ENCODE data around the gene MSL1. TPM values are rescaled to one million over a fixed set of nuclear protein-coding genes. Genes with fewer than 3 reads are reported as not detected.

MSL1 gene
- total and polyA plus RNA-seq, 2 of the 13 experiments (the other 11 are each of a cell fraction or from before 2014, with no cell fraction given) = 63.8 to 88.5 TPM

DNA sequence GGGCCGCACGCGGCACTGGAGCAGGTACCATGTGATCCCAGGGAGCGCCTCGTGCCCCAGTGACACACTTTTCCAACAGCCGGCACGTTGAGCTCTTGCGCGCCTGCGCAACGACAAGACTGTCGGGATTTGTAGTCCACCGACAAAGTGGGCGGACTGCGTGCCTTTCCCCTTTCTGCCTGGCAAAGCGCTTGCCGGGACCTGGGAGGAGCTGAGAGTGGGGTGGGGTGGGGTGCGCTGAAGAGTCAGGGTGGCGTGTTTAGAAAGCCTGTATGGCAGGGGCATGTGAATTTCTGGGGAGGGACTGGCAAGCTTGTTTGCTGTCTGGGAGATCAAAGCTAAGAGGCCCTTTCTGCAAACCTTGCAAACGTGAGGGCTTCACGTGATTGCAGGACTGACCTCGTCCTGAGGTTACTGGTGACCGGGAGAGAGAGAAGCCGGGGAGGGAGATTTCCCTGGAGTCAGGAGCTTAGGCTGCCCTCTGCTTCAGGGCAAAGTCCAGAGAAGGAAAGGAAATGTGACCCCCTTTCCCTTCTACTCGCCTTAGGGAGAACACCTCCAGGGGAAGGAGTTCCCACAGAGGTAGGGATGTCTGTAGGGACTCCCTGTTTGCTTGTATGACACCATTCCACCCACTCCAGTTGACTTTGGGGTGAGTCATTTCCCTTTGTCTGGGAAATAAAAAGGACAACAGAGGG, 21.0 kb upstream of the MSL1 start (continued):
- peak; percentile 97 for TF ChIP-seq JUNB (CRISPR knock-in tag; IDR thresholded peaks at IDR 0.05; ENCODE audit: borderline replicate concordance)
- TF ChIP-seq ZNF329 (CRISPR knock-in tag; IDR thresholded peaks at IDR 0.05; ENCODE audit: low read depth) = peak; percentile 89; the same call in 1 of the 2 replicates
- peak; percentile 61 for TF ChIP-seq SIN3B (IDR thresholded peaks at IDR 0.05; ENCODE audit: low read length)
- TF ChIP-seq GABPB1 (CRISPR knock-in tag; IDR thresholded peaks at IDR 0.05) = peak; percentile 86
- TF ChIP-seq HCFC1 (IDR thresholded peaks at IDR 0.05; ENCODE audit: low read depth, low read length) = peak; percentile 88
- TF ChIP-seq, protein P1, sequence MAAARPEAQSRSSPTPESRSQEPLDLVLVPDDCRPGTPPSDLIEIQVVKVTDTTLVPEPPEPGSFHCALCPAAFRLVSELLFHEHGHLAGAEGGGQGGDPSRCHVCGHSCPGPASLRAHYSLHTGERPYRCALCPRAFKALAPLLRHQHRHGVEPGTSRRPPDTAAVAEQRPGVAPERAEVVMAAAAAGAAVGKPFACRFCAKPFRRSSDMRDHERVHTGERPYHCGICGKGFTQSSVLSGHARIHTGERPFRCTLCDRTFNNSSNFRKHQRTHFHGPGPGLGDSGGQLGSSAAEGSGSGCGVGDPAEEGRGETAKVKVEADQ (CRISPR knock-in tag; IDR thresholded peaks at IDR 0.05; ENCODE audit: borderline replicate concordance) = peak; percentile 98
- no peak for TF ChIP-seq PRMT3 (CRISPR knock-in tag; IDR thresholded peaks at IDR 0.05; ENCODE audit: borderline replicate concordance, low read depth)
- TF ChIP-seq ZNF839 (CRISPR knock-in tag; IDR thresholded peaks at IDR 0.05; ENCODE audit: borderline replicate concordance) = peak; percentile 96; the same call in 1 of the 2 replicates
- peak; percentile 94; the same call in 1 of the 2 replicates for TF ChIP-seq SNAPC2 (CRISPR knock-in tag; IDR thresholded peaks at IDR 0.05)
- TF ChIP-seq RXRA (CRISPR knock-in tag; IDR thresholded peaks at IDR 0.05) = peak; percentile 100
- TF ChIP-seq TOE1 (CRISPR knock-in tag; IDR thresholded peaks at IDR 0.05) = 0 out of 2 replicates have a peak, but pooled peaks have one; percentile 44
- no peak for TF ChIP-seq TCF12 (IDR thresholded peaks at IDR 0.05)
- TF ChIP-seq TCF12 (CRISPR knock-in tag; IDR thresholded peaks at IDR 0.05) = 0 out of 2 replicates have a peak, but pooled peaks have one; percentile 47
- no peak for TF ChIP-seq TRIM22 (IDR thresholded peaks at IDR 0.05)
- TF ChIP-seq ZNF337 (CRISPR knock-in tag; IDR thresholded peaks at IDR 0.05; ENCODE audit: borderline replicate concordance, low read depth) = peak; percentile 88; the same call in 1 of the 2 replicates
- no peak for TF ChIP-seq U2AF1 (optimal IDR thresholded peaks at IDR 0.05; ENCODE audit: low read depth, low read length)
- TF ChIP-seq ZNF451 (CRISPR knock-in tag; IDR thresholded peaks at IDR 0.05) = peak; percentile 98
- no peak for TF ChIP-seq NBN (conservative IDR thresholded peaks at IDR 0.05)
- TF ChIP-seq ELK4 (CRISPR knock-in tag; IDR thresholded peaks at IDR 0.05; ENCODE audit: borderline replicate concordance) = peak; percentile 53; the same call in 1 of the 2 replicates
- no peak for TF ChIP-seq NONO (IDR thresholded peaks at IDR 0.05)
- peak; percentile 87 for TF ChIP-seq NONO (CRISPR knock-in tag; conservative IDR thresholded peaks at IDR 0.05)
- peak; percentile 87 for TF ChIP-seq ZSCAN25 (CRISPR knock-in tag; IDR thresholded peaks at IDR 0.05)
- peak; percentile 99 for TF ChIP-seq ATF7-NPFF (CRISPR knock-in tag; IDR thresholded peaks at IDR 0.05; ENCODE audit: low read depth)
- 0 out of 2 replicates have a peak, but pooled peaks have one; percentile 51 for TF ChIP-seq NFKBIZ (CRISPR knock-in tag; IDR thresholded peaks at IDR 0.05)
- TF ChIP-seq ZMAT3 (CRISPR knock-in tag; conservative IDR thresholded peaks at IDR 0.05) = peak; percentile 99
- TF ChIP-seq, protein P2, sequence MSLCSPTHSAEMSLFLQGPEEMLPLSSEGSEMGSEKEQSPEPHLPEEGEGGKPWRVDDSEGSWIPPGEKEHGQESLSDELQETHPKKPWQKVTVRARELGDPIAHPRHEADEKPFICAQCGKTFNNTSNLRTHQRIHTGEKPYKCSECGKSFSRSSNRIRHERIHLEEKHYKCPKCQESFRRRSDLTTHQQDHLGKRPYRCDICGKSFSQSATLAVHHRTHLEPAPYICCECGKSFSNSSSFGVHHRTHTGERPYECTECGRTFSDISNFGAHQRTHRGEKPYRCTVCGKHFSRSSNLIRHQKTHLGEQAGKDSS (CRISPR knock-in tag; IDR thresholded peaks at IDR 0.05; ENCODE audit: borderline replicate concordance, low read depth) = peak; percentile 95; the same call in 1 of the 2 replicates
- TF ChIP-seq RAD51 (IDR thresholded peaks at IDR 0.05; ENCODE audit: borderline replicate concordance) = peak; percentile 91
